HepG2 (cell line): ENCODE data around the gene TCF25. TPM values are rescaled to one million over a fixed set of nuclear protein-coding genes. Genes with fewer than 3 reads are reported as not detected.

ENCODE experiments used
- HOXA5 ChIP-seq: sonication (generic); formaldehyde crosslinking; IDR thresholded peaks from 2 replicates; pipeline ENCODE4 v1.4.0; 2020; ENCODE audit warnings: missing genetic modification reagents
- NFIC ChIP-seq: IDR thresholded peaks from 2 replicates; pipeline ENCODE4 v1.6.1; 2012; ENCODE audit warnings: mild to moderate bottlenecking, low read length, inconsistent platforms
- PRDM15 ChIP-seq: sonication (generic); formaldehyde crosslinking; IDR thresholded peaks from 2 replicates; pipeline ENCODE4 v1.4.0; 2020; ENCODE audit warnings: missing genetic modification reagents
- SP4 ChIP-seq: sonication (generic); formaldehyde crosslinking; IDR thresholded peaks from 2 replicates; pipeline ENCODE4 v1.8.1; 2023; ENCODE audit warnings: mild to moderate bottlenecking, missing genetic modification reagents
- TSC22D2 ChIP-seq: sonication (generic); formaldehyde crosslinking; IDR thresholded peaks from 2 replicates; pipeline ENCODE4 v1.5.1; 2020; ENCODE audit warnings: missing genetic modification reagents, mild to moderate bottlenecking, borderline replicate concordance
- ZNF235 ChIP-seq: sonication (generic); formaldehyde crosslinking; IDR thresholded peaks from 2 replicates; pipeline ENCODE4 v1.8.1; 2023; ENCODE audit warnings: mild to moderate bottlenecking, missing genetic modification reagents, borderline replicate concordance
- ZNF724P ChIP-seq: sonication (generic); formaldehyde crosslinking; IDR thresholded peaks from 2 replicates; pipeline ENCODE4 v1.8.0; 2022; ENCODE audit warnings: missing genetic modification reagents, borderline replicate concordance
- ZNF766 ChIP-seq: sonication (generic); formaldehyde crosslinking; IDR thresholded peaks from 2 replicates; pipeline ENCODE4 v1.5.0; 2020; ENCODE audit warnings: missing genetic modification reagents, borderline replicate concordance
- ZNF850 ChIP-seq: sonication (generic); formaldehyde crosslinking; conservative IDR thresholded peaks from 2 replicates; pipeline ENCODE4 v1.9.0; 2021; ENCODE audit warnings: mild to moderate bottlenecking, missing genetic modification reagents
- ZSCAN12 ChIP-seq: sonication (generic); formaldehyde crosslinking; IDR thresholded peaks from 2 replicates; pipeline ENCODE4 v1.9.0; 2021; ENCODE audit warnings: mild to moderate bottlenecking, missing genetic modification reagents
- polyA plus RNA-seq, 8 experiments: library from polyadenylated mRNA; depleted of rRNA in 3 of 8; stranded (reverse) in 7 of 8; unstranded in 1 of 8; fragments of >200 nt; fragmentation: Illumina TruSeq in 4 of 8; extraction: Trizol in 4 of 8; gene quantifications; 2 replicates each; pipeline versions ENCODE4 v1.2.1 to v1.2.3, GENCODE V29; 2011 to 2016; ENCODE audit warnings: low read depth in 4 of 8, missing spikeins in 1 of 8, mixed read lengths in 1 of 8; ENCODE audit not compliant: insufficient read depth in 1 of 8
- total RNA-seq, 5 experiments: library from RNA; depleted of rRNA; stranded (reverse); fragments of >200 nt; fragmentation: Illumina TruSeq; extraction: Trizol; gene quantifications; 2 replicates each; pipeline ENCODE4 v1.2.3, GENCODE V29; 2016; ENCODE audit warnings: low read depth in 1 of 5
- TF ChIP-seq, protein P1 (sequence below): IDR thresholded peaks from 2 replicates; pipeline ENCODE4 v1.6.1; 2012; ENCODE audit warnings: low read length, improper control_type of control experiment
- TF ChIP-seq, protein P2 (sequence below), 2 experiments: sonication (generic) in 1 of 2; formaldehyde crosslinking in 1 of 2; IDR thresholded peaks; 2 replicates each; pipeline versions ENCODE4 v1.5.1 to v1.6.1; 2011 to 2020; ENCODE audit warnings: borderline replicate concordance in 1 of 2, low read depth in 1 of 2, low read length in 1 of 2, mild to moderate bottlenecking in 1 of 2, missing genetic modification reagents in 1 of 2, moderate library complexity in 1 of 2
- TF ChIP-seq, protein P3 (sequence below): sonication (generic); formaldehyde crosslinking; IDR thresholded peaks from 2 replicates; pipeline ENCODE4 v1.5.1; 2020; ENCODE audit warnings: missing genetic modification reagents, mild to moderate bottlenecking, borderline replicate concordance
- TF ChIP-seq, protein P4 (sequence below): sonication (generic); formaldehyde crosslinking; IDR thresholded peaks from 2 replicates; pipeline ENCODE4 v1.4.0; 2020; ENCODE audit warnings: missing genetic modification reagents

Gene TCF25
- total and polyA plus RNA-seq, 2 of the 13 experiments (the other 11 are each of a cell fraction or from before 2014, with no cell fraction given): 138 to 206 TPM

DNA sequence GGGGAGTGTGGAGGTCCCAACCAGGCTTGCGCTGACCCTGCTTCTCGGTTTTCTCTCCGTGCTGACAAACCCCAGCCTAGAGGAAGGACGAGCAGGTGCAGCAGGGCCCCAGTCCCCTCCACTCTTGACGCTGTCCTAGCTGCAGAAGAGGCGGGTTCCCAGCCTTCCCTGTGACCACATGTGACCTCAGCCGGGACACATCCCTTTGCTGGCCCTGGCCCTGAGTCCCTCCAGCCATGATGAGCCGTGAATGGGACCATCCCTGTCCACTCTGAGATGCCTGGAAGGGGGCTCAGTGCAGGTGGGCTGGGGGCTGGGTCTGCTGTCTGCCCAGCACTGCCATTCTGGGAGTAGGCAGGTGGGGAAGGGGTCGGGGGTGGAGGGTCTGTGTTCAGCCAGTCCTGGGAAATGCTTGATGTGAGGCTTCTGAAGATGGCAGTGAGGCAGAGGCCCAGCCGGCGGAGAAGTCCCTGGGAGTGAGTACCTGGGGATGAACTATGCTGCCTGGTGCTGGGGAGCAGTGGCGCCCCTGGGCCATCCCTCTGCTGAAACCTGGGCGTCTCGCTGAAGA, 47.8 kb downstream of the TCF25 start (continued):
- TF ChIP-seq, protein P1, sequence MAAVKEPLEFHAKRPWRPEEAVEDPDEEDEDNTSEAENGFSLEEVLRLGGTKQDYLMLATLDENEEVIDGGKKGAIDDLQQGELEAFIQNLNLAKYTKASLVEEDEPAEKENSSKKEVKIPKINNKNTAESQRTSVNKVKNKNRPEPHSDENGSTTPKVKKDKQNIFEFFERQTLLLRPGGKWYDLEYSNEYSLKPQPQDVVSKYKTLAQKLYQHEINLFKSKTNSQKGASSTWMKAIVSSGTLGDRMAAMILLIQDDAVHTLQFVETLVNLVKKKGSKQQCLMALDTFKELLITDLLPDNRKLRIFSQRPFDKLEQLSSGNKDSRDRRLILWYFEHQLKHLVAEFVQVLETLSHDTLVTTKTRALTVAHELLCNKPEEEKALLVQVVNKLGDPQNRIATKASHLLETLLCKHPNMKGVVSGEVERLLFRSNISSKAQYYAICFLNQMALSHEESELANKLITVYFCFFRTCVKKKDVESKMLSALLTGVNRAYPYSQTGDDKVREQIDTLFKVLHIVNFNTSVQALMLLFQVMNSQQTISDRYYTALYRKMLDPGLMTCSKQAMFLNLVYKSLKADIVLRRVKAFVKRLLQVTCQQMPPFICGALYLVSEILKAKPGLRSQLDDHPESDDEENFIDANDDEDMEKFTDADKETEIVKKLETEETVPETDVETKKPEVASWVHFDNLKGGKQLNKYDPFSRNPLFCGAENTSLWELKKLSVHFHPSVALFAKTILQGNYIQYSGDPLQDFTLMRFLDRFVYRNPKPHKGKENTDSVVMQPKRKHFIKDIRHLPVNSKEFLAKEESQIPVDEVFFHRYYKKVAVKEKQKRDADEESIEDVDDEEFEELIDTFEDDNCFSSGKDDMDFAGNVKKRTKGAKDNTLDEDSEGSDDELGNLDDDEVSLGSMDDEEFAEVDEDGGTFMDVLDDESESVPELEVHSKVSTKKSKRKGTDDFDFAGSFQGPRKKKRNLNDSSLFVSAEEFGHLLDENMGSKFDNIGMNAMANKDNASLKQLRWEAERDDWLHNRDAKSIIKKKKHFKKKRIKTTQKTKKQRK: no peak
- 0 out of 2 replicates have a peak, but pooled peaks have one; percentile 20 for TF ChIP-seq ZNF724P (CRISPR knock-in tag)
- TF ChIP-seq ZNF766: 0 out of 2 replicates have a peak, but pooled peaks have one; percentile 53
- peak; percentile 19; the same call in 1 of the 2 replicates for TF ChIP-seq HOXA5 (CRISPR knock-in tag)
- no peak for TF ChIP-seq NFIC
- peak; percentile 10; the same call in 1 of the 2 replicates for TF ChIP-seq PRDM15
- TF ChIP-seq, protein P2, sequence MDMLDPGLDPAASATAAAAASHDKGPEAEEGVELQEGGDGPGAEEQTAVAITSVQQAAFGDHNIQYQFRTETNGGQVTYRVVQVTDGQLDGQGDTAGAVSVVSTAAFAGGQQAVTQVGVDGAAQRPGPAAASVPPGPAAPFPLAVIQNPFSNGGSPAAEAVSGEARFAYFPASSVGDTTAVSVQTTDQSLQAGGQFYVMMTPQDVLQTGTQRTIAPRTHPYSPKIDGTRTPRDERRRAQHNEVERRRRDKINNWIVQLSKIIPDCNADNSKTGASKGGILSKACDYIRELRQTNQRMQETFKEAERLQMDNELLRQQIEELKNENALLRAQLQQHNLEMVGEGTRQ (IDR thresholded peaks at IDR 0.05; ENCODE audit: low read depth, low read length): peak; percentile 44
- TF ChIP-seq, protein P2 (CRISPR knock-in tag; IDR thresholded peaks at IDR 0.05; ENCODE audit: borderline replicate concordance): no peak
- 0 out of 2 replicates have a peak, but pooled peaks have one; percentile 20 for TF ChIP-seq TSC22D2 (CRISPR knock-in tag)
- TF ChIP-seq SP4 (CRISPR knock-in tag): peak; percentile 48; the same call in 1 of the 2 replicates
- no peak for TF ChIP-seq ZNF850 (CRISPR knock-in tag)
- 0 out of 2 replicates have a peak, but pooled peaks have one; percentile 2 for TF ChIP-seq ZNF235 (CRISPR knock-in tag)
- TF ChIP-seq, protein P3, sequence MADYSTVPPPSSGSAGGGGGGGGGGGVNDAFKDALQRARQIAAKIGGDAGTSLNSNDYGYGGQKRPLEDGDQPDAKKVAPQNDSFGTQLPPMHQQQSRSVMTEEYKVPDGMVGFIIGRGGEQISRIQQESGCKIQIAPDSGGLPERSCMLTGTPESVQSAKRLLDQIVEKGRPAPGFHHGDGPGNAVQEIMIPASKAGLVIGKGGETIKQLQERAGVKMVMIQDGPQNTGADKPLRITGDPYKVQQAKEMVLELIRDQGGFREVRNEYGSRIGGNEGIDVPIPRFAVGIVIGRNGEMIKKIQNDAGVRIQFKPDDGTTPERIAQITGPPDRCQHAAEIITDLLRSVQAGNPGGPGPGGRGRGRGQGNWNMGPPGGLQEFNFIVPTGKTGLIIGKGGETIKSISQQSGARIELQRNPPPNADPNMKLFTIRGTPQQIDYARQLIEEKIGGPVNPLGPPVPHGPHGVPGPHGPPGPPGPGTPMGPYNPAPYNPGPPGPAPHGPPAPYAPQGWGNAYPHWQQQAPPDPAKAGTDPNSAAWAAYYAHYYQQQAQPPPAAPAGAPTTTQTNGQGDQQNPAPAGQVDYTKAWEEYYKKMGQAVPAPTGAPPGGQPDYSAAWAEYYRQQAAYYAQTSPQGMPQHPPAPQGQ (CRISPR knock-in tag): 0 out of 2 replicates have a peak, but pooled peaks have one; percentile 27
- no peak for TF ChIP-seq ZSCAN12 (CRISPR knock-in tag)
- TF ChIP-seq, protein P4, sequence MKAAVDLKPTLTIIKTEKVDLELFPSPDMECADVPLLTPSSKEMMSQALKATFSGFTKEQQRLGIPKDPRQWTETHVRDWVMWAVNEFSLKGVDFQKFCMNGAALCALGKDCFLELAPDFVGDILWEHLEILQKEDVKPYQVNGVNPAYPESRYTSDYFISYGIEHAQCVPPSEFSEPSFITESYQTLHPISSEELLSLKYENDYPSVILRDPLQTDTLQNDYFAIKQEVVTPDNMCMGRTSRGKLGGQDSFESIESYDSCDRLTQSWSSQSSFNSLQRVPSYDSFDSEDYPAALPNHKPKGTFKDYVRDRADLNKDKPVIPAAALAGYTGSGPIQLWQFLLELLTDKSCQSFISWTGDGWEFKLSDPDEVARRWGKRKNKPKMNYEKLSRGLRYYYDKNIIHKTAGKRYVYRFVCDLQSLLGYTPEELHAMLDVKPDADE (CRISPR knock-in tag): peak; percentile 11; the same call in 1 of the 2 replicates
